GM13976 (cell line): ENCODE data around the gene RNF169.

Source experiments
- DNase-seq: peaks from one replicate; pipeline ENCODE4 v3.0.0; 2012; ENCODE audit warnings: low spot score
- in situ Hi-C: fragments of 300-500 bp; cut with MboI; formaldehyde crosslinking; loops from one replicate; pipeline ENCODE4 v1.12.0; 2022; ENCODE audit warnings: low sequenced_read_pairs, mixed read lengths, inconsistent platforms; ENCODE audit not compliant: unreplicated experiment
- TF ChIP-seq, protein P1 (sequence below): IDR thresholded peaks from 2 replicates; pipeline ENCODE4 v1.5.1; 2012; ENCODE audit warnings: borderline replicate concordance, mild to moderate bottlenecking; ENCODE audit not compliant: insufficient read depth; ENCODE audit errors: extremely low read depth, missing control alignments, control extremely low read depth

The RNF169 gene

DNA sequence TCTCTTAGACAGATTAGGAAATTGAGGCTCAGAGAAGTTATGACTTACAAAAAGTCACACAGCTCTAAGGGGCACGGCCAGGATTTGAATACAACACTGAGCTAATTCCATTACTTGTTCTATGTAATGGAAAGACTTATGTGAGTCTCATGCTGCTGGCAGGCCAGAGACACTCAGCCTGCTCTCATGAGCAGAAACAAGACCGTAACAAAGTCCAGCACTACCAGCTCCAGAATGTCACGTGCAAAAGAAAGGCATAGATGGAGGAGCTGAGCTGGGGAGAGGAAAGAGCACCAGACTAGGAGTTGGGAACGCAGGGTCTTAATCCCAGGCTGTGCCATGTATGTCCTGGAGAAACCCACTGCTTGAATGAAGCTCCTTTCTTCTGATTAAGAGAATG, 19.3 kb upstream of the RNF169 start:
- in situ Hi-C loops, result no loop called here
- TF ChIP-seq, protein P1, sequence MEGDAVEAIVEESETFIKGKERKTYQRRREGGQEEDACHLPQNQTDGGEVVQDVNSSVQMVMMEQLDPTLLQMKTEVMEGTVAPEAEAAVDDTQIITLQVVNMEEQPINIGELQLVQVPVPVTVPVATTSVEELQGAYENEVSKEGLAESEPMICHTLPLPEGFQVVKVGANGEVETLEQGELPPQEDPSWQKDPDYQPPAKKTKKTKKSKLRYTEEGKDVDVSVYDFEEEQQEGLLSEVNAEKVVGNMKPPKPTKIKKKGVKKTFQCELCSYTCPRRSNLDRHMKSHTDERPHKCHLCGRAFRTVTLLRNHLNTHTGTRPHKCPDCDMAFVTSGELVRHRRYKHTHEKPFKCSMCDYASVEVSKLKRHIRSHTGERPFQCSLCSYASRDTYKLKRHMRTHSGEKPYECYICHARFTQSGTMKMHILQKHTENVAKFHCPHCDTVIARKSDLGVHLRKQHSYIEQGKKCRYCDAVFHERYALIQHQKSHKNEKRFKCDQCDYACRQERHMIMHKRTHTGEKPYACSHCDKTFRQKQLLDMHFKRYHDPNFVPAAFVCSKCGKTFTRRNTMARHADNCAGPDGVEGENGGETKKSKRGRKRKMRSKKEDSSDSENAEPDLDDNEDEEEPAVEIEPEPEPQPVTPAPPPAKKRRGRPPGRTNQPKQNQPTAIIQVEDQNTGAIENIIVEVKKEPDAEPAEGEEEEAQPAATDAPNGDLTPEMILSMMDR, result no peak
- no peak for DNase-seq

DNA sequence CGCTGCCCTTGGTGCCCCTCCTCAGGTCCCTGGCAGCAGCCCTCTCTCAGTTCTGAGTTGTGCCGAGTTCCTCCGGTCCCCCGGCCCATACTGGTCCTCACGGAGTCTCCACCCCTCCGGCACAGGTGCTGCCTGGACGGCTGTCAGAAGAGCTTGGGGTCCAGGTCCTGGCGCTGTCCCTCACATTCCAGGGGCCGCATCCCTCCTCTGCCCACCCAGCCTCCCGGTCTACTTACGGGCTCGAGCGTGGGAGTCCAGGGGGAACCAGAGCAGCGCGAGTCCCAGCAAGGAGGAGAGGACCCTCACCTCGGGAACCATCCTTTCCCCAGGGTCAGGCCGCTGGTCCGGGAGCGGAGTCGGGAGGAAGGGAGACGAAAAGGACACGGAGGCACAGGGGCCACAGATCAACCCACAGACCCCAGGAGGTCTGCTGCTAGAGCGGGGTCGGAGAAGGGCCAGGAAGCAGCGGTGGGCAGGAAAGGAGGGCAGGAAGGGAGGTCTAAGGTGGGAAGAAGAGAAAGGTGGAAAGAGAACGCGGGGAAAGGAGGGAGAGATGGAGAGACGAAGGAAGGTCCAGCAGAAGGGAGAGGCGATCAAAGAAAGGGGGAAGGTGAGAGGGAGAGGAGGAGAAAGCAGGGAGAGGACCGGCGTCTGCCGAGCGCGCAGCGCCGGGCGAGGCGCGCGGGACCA, 17.9 kb upstream of the RNF169 start:
- TF ChIP-seq, protein P1, result no peak
- DNase-seq, result no peak
- in situ Hi-C loops, result no loop called here

DNA sequence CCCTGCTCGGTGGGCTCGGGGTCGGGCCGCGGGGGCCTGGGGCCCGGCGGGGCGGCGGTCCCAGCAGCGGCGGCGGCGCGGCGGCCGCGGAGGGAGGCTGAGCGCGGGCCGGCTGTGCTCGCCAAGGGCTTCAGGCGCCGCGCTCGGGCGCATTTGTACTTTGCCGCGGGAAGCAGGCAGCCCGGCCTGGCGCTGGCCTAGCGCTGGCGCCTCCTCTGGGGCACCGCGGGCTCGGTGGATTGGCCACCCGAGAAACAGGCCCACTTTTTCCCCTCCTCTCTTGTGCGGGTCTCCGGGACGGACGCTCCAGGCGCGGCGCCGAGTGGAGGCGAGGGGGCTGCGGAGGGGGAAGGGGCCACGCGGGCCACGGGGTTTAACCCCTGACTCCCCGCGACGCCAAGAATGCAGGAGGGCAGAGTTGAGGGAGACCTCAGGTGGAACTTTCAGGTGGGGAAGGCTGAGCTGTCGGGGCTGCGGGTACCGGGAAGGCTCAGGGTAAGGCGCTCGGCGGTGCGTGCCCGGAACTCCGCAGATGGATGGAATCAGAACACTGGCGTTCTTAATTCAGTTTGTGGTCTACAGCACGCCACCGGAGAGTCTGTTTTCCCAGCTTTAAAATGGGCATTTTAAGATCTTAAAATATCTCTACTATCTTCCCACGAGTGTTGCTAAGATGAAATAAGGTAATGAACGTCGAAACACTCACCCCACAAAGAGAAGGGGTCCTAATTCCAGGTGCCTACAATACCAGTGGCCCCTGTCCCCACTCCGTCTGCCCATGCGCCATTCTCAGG, 17.2 kb upstream of the RNF169 start, which contains the start of gene CHRDL2:
CHRDL2 (minus strand) TSS at position 126 of the 794 bp plus-strand sequence. CDS start 538 bp downstream, outside the sequence.
- TF ChIP-seq, protein P1, result no peak
- in situ Hi-C loops, result no loop called here
- no peak for DNase-seq

DNA sequence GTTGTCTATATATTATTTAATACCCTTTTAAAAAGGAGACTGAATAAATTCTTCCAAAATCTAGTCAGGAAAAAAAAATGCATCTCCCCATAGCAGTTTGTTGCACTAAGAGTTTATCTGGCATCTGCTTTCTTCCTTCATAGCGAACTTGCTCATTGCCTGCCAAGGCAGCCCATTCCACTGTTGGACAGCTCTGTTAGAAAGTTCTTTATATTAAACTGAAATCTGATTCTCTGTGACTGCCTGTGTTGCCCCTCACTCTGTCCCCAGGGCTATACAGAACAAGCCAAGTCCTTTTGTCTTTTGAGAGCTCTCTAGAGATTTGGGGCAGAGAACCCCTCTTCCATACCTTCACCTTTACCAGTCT, 14.1 kb upstream of the RNF169 start:
- TF ChIP-seq, protein P1, result no peak
- DNase-seq, result no peak
- in situ Hi-C loops, result no loop called here

DNA sequence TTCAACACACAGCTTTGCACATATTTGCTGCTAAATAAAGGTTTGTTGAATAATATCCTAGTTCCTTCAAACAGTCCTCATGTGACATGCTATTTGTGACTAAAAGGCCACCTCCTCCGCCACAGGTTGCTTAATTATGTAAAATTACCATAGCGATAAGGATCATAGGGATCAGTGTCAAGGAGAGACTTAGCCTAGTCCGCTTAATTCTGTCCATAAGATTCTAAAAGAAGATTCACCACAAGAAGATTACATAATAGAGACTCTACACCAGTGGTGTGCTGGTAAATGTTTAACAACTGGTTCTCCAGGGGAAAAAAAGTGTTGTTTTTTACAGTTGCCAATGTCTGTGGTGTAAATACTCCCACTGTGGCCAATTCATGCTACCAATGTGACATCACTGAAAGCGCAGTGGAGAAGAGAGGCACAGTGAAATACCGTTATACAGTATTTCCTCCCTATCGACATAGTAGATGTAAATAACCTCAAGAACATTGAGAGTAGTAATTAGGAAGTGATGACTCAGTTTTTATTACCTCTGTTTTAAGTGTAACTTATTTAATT, 13.2 kb upstream of the RNF169 start:
- TF ChIP-seq, protein P1, result no peak
- in situ Hi-C loops, result no loop called here
- no peak for DNase-seq

DNA sequence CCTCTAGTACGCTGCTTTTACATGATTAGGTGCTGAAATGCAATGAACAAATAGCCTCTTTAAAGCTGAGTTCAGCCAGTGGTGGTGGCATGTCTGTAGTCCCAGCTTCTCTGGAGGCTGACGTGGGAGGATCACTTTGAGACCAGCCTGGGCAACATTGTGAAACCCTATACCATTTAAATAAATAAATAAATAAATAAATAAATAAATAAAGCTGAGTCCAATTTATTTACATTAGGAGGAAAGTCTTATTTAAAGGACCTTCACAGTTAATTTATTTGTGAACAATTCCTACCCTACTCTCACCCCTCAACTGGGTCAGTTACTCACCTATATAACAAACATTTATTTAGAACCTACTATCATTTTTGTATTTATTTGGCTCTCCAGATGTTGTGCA, 12.6 kb upstream of the RNF169 start:
- no peak for DNase-seq
- TF ChIP-seq, protein P1, result no peak
- in situ Hi-C loops, result no loop called here
